H9 (cell line): ENCODE measurements around the gene SERPINB3. TPM values are rescaled to one million over a fixed set of nuclear protein-coding genes. Genes with fewer than 3 reads are reported as not detected.

ENCODE experiments used
- DNase-seq: peaks from one replicate; pipeline ENCODE4 v3.0.0-alpha.2; 2017
- H2AFZ ChIP-seq: one replicate; pipeline ENCODE4 v1.6.1; 2013; ENCODE audit warnings: mild to moderate bottlenecking, low read length, control low read depth, moderate library complexity
- H2AK5ac ChIP-seq: 2 replicates; pipeline ENCODE4 v1.6.1; 2013; ENCODE audit warnings: low read length, control low read depth, mixed read lengths; ENCODE audit not compliant: insufficient read length
- H2BK120ac ChIP-seq: one replicate; pipeline ENCODE4 v1.6.1; 2013; ENCODE audit warnings: low read depth, mild to moderate bottlenecking, low read length, control low read depth, inconsistent platforms; ENCODE audit not compliant: poor library complexity, severe bottlenecking
- H2BK12ac ChIP-seq: 2 replicates; pipeline ENCODE4 v1.6.1; 2013; ENCODE audit warnings: low read length, control low read depth, mixed read lengths, low read depth; ENCODE audit not compliant: insufficient read length
- H2BK15ac ChIP-seq: 2 replicates; pipeline ENCODE4 v1.6.1; 2013; ENCODE audit warnings: low read depth, low read length, control low read depth
- H2BK20ac ChIP-seq: one replicate; pipeline ENCODE4 v1.6.1; 2013; ENCODE audit warnings: low read depth, mild to moderate bottlenecking, low read length, control low read depth, inconsistent platforms; ENCODE audit not compliant: poor library complexity, severe bottlenecking
- H2BK5ac ChIP-seq: 2 replicates; pipeline ENCODE4 v1.6.1; 2013; ENCODE audit warnings: low read length, control low read depth, mixed read lengths; ENCODE audit not compliant: insufficient read length
- H3K14ac ChIP-seq: 2 replicates; pipeline ENCODE4 v1.6.1; 2013; ENCODE audit warnings: low read length, control low read depth; ENCODE audit not compliant: insufficient read depth
- H3K18ac ChIP-seq: 2 replicates; pipeline ENCODE4 v1.6.1; 2013; ENCODE audit warnings: low read depth, mild to moderate bottlenecking, mixed read lengths, low read length, control low read depth; ENCODE audit not compliant: insufficient read length
- H3K23ac ChIP-seq: 2 replicates; pipeline ENCODE4 v1.6.1; 2013; ENCODE audit warnings: low read length, control low read depth, mixed read lengths, low read depth; ENCODE audit not compliant: insufficient read length
- H3K23me2 ChIP-seq: 2 replicates; pipeline ENCODE4 v1.6.1; 2013; ENCODE audit warnings: low read depth, mild to moderate bottlenecking, mixed read lengths, low read length, control low read depth; ENCODE audit not compliant: insufficient read length, poor library complexity, severe bottlenecking
- H3K27ac ChIP-seq: 2 replicates; pipeline ENCODE4 v1.5.1; 2013; ENCODE audit warnings: low read length, control low read depth, mixed read lengths, low read depth; ENCODE audit not compliant: insufficient read length
- H3K27me3 ChIP-seq: 2 replicates; pipeline ENCODE4 v1.6.1; 2013; ENCODE audit warnings: low read length, control low read depth, inconsistent platforms; ENCODE audit not compliant: insufficient read depth
- H3K4ac ChIP-seq: 2 replicates; pipeline ENCODE4 v1.6.1; 2013; ENCODE audit warnings: low read depth, mild to moderate bottlenecking, control low read depth, inconsistent platforms, low read length, moderate library complexity
- H3K4me1 ChIP-seq: 2 replicates; pipeline ENCODE4 v1.6.1; 2013; ENCODE audit warnings: low read length, control low read depth, inconsistent platforms; ENCODE audit not compliant: insufficient read depth
- H3K4me2 ChIP-seq: 2 replicates; pipeline ENCODE4 v1.6.1; 2013; ENCODE audit warnings: low read length, control low read depth, mixed read lengths; ENCODE audit not compliant: insufficient read length, insufficient read depth
- H3K56ac ChIP-seq: 2 replicates; pipeline ENCODE4 v1.6.1; 2013; ENCODE audit warnings: low read depth, mild to moderate bottlenecking, mixed read lengths, low read length, control low read depth; ENCODE audit not compliant: insufficient read length
- H3K79me1 ChIP-seq: 2 replicates; pipeline ENCODE4 v1.6.1; 2013; ENCODE audit warnings: low read depth, mild to moderate bottlenecking, moderate library complexity, low read length, control low read depth, inconsistent platforms; ENCODE audit not compliant: insufficient read depth, poor library complexity, severe bottlenecking
- H3K79me2 ChIP-seq: 2 replicates; pipeline ENCODE4 v1.6.1; 2013; ENCODE audit warnings: low read length, control low read depth, inconsistent platforms; ENCODE audit not compliant: insufficient read depth
- H3K9ac ChIP-seq: 2 replicates; pipeline ENCODE4 v1.6.1; 2013; ENCODE audit warnings: low read length, control low read depth, mixed read lengths; ENCODE audit not compliant: insufficient read length; ENCODE audit errors: extremely low read depth
- H3K9me3 ChIP-seq: one replicate; pipeline ENCODE4 v1.6.1; 2013; ENCODE audit warnings: low read depth, low read length, inconsistent platforms; ENCODE audit not compliant: control insufficient read depth
- H3T11ph ChIP-seq: one replicate; pipeline ENCODE4 v1.6.1; 2013; ENCODE audit warnings: mild to moderate bottlenecking, low read length, control low read depth, inconsistent platforms
- H4K20me1 ChIP-seq: one replicate; pipeline ENCODE4 v1.6.1; 2013; ENCODE audit not compliant: control insufficient read depth, insufficient read length, insufficient read depth
- H4K5ac ChIP-seq: 2 replicates; pipeline ENCODE4 v1.6.1; 2013; ENCODE audit warnings: low read depth, mild to moderate bottlenecking, mixed read lengths, low read length, control low read depth; ENCODE audit not compliant: insufficient read length
- H4K8ac ChIP-seq: replicated peaks from 2 replicates; pipeline ENCODE4 v1.6.1; 2013; ENCODE audit warnings: low read length, control low read depth, mixed read lengths, low read depth; ENCODE audit not compliant: insufficient read length
- H4K91ac ChIP-seq: 2 replicates; pipeline ENCODE4 v1.6.1; 2013; ENCODE audit warnings: low read depth, mild to moderate bottlenecking, moderate library complexity, mixed read lengths, low read length, control low read depth; ENCODE audit not compliant: insufficient read length
- H3K27ac Mint-ChIP-seq, 3 experiments: 2 replicates in 2 of 3; 3 replicates in 1 of 3; pipeline ENCODE4 v1.8.0; 2020 to 2021; ENCODE audit warnings: mixed read lengths in 3 of 3, mild to moderate bottlenecking in 1 of 3, moderate library complexity in 1 of 3
- H3K27me3 Mint-ChIP-seq: 2 replicates; pipeline ENCODE4 v1.8.0; 2021; ENCODE audit warnings: low read depth, mild to moderate bottlenecking, moderate library complexity, mixed read lengths
- H3K36me3 Mint-ChIP-seq, 3 experiments: 2 replicates in 2 of 3; 3 replicates in 1 of 3; pipeline ENCODE4 v1.8.0; 2020 to 2021; ENCODE audit warnings: low read depth in 3 of 3, mixed read lengths in 3 of 3; ENCODE audit not compliant: insufficient read depth in 1 of 3
- H3K4me1 Mint-ChIP-seq, 2 experiments: 2 replicates each; pipeline ENCODE4 v1.8.0; 2020; ENCODE audit warnings: mixed read lengths in 2 of 2
- H3K4me3 Mint-ChIP-seq, 2 experiments: 2 replicates in 1 of 2; 3 replicates in 1 of 2; pipeline ENCODE4 v1.8.0; 2020 to 2021; ENCODE audit warnings: mild to moderate bottlenecking in 2 of 2, mixed read lengths in 2 of 2, moderate library complexity in 1 of 2
- H3K9me3 Mint-ChIP-seq, 2 experiments: 2 replicates in 1 of 2; 3 replicates in 1 of 2; pipeline ENCODE4 v1.8.0; 2020; ENCODE audit warnings: mild to moderate bottlenecking in 2 of 2, mixed read lengths in 2 of 2, moderate library complexity in 1 of 2
- WGBS: extraction: QIAGEN DNeasy Blood & Tissue Kit; methylation state at CpG from one replicate; pipeline ENCODE4 v1.1.7; 2013; ENCODE audit warnings: missing lambda C conversion rate, low lambda C conversion rate, mixed read lengths; ENCODE audit not compliant: insufficient read length; ENCODE audit errors: extremely low coverage; 5-methylcytosine and 5-hydroxymethylcytosine counted together
- total RNA-seq: library from RNA; stranded (reverse); gene quantifications from 2 replicates; pipeline ENCODE4 v1.2.1, GENCODE V29; 2021
- TF ChIP-seq, protein P1 (sequence below): fragments of 200-600 bp; sonication (generic); conservative IDR thresholded peaks from 3 replicates; pipeline ENCODE4 v1.8.0; 2021; ENCODE audit warnings: antibody characterized with exemption, mild to moderate bottlenecking

Gene SERPINB3
- total RNA-seq, 1 experiment from 2014 or later = 1.7 TPM

DNA sequence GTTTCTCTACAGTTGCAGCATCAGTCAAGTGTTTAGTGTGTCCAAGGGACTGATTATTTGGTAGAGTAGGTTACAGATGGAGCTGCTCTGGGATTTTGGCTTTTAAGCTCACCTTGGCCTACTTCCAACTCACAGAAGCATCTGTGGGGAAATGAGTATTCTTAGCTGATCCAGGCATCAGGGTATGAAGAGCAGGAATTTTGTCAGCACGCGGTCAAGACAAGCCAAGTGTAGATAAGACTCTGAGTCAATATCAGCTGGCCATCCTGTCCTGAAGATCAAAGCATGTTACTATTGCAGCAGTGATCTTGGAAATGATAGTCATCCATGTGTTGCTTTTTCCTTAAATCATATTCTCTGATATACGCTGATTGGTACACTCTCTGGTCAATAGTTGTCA is 42.0 kb downstream of the SERPINB3 start:
- H3K23me2 ChIP-seq = no peaks in the 10 kb centered on the region
- no peak overlapping the region for H3K4ac ChIP-seq
- no peak overlapping the region for H3K56ac ChIP-seq
- H2AK5ac ChIP-seq = no peak overlapping the region
- no CpG with 5 or more reads among the region's 3 CpGs for WGBS
- no peak overlapping the region for H2BK120ac ChIP-seq
- H4K5ac ChIP-seq = no peak overlapping the region
- no peak for DNase-seq
- H4K8ac ChIP-seq = no peak overlapping the region
- Mint-ChIP-seq H3K27ac (no peak overlapping the region), H3K9me3 (peaks cover 19% of the 10 kb centered on the region in 2 experiments), H3K36me3 (peaks cover 7 to 19% (median 13%) of the 10 kb centered on the region in 3 experiments; a peak in 6 of 7 replicates), H3K4me1 (peaks cover 8 to 12% of the 10 kb centered on the region in 2 experiments), H3K27me3 (no peaks in the 10 kb centered on the region; the same call in 1 of the 2 replicates), H3K4me3 (no peak overlapping the region)
- H3K9ac ChIP-seq = no peak overlapping the region
- no peak overlapping the region for H3K14ac ChIP-seq
- H3K4me2 ChIP-seq = no peak overlapping the region
- H2BK15ac ChIP-seq = no peak overlapping the region
- no peak overlapping the region for H2AFZ ChIP-seq
- no peaks in the 10 kb centered on the region for H3K4me1 ChIP-seq
- H3T11ph ChIP-seq = no peak overlapping the region
- peaks cover 11% of the 10 kb centered on the region for H3K9me3 ChIP-seq
- H2BK5ac ChIP-seq = no peak overlapping the region
- no peak overlapping the region for H2BK20ac ChIP-seq
- no peaks in the 10 kb centered on the region for H4K20me1 ChIP-seq
- H4K91ac ChIP-seq = no peak overlapping the region
- no peak overlapping the region for H3K27ac ChIP-seq
- no peaks in the 10 kb centered on the region for H3K27me3 ChIP-seq
- no peaks in the 10 kb centered on the region for H3K79me1 ChIP-seq
- no peak overlapping the region for H2BK12ac ChIP-seq
- H3K23ac ChIP-seq = no peak overlapping the region
- H3K79me2 ChIP-seq = no peaks in the 10 kb centered on the region
- no peak overlapping the region for H3K18ac ChIP-seq
- TF ChIP-seq, protein P1, sequence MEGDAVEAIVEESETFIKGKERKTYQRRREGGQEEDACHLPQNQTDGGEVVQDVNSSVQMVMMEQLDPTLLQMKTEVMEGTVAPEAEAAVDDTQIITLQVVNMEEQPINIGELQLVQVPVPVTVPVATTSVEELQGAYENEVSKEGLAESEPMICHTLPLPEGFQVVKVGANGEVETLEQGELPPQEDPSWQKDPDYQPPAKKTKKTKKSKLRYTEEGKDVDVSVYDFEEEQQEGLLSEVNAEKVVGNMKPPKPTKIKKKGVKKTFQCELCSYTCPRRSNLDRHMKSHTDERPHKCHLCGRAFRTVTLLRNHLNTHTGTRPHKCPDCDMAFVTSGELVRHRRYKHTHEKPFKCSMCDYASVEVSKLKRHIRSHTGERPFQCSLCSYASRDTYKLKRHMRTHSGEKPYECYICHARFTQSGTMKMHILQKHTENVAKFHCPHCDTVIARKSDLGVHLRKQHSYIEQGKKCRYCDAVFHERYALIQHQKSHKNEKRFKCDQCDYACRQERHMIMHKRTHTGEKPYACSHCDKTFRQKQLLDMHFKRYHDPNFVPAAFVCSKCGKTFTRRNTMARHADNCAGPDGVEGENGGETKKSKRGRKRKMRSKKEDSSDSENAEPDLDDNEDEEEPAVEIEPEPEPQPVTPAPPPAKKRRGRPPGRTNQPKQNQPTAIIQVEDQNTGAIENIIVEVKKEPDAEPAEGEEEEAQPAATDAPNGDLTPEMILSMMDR = no peak
